Measurements from ENCODE around the gene SYT2.

The SYT2 gene

DNA sequence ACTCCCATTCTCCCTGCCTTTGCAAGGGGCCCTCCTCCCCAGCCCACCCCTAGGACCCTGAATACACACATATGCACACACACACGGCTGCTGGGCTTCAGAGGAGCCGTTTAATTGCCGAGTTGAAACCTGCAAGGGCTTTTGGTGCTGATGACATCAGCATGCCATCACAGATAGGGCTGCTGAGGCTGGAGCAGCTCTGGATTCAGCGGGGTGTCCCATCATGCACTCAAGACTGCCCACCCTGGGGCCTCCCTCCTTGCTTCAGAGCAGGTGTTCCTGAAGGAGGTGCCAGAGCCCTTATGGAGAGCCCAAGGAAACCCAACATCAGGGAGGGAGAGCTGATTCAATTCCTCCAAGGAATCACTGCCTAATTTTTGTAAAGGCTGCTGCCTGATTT lies 5.7 kb downstream of the SYT2 start:
- no peak for DNase-seq (ENCODE audit: low read depth)

DNA sequence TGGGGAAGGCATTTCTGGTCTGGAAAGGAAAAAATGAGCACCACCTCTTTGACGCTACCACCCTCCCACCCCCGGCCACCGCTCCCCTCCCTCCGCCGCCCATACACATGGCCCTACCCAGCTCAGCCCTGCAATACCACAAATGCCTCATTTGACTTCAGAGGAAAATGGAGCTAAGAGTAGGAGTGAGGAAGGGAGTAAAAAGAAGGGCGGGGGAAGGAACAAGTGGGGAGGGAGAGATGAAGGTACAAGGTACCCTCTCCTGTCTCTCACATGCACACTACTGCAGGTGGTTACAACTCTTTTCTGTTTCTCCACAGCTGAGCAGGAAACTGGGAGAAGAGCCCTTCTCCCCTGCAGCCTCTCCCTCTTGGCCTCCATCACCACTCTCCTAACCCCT lies 7.1 kb downstream of the SYT2 start:
- no peak for DNase-seq (ENCODE audit: low read depth)

DNA sequence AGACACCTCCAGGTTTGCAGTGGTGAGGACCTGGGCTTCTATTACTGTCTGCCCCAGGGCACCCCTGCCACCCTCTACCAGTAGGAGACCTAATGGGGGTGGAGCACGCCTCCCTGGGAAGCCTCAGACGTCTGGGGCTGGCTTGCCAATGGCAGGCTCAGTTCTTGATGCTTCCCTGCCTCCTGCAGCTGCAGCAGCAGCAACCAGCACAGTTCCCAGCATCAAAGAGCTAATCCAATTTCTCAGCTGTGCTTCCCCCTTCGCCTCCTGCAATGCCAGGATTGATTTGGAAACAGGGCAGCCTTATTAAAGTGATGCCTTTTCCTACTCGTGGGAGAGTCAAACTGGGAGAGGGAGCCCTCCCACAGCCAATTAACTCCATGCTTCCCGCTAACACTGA lies 8.2 kb downstream of the SYT2 start:
- DNase-seq (ENCODE audit: low read depth), result no peak

DNA sequence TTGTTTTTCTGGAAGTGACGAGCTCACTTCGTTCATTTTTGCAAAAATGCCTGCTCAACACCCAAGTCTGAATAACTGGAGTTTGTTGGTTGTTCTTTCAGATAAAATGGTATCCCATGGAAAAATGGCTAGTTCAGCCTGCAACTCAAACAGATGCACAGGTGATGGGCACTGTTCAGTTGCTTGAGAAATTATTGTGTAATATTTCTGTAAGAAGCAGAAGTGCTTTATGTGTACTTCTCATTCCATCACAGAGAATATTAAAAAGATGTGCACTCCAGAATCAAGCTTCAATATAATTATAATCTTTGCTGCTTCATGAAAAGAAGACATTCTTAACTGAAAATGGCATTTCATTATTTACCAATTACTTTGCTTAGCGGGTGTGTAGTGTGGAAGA lies 9.1 kb downstream of the SYT2 start:
- no peak for DNase-seq (ENCODE audit: low read depth)

DNA sequence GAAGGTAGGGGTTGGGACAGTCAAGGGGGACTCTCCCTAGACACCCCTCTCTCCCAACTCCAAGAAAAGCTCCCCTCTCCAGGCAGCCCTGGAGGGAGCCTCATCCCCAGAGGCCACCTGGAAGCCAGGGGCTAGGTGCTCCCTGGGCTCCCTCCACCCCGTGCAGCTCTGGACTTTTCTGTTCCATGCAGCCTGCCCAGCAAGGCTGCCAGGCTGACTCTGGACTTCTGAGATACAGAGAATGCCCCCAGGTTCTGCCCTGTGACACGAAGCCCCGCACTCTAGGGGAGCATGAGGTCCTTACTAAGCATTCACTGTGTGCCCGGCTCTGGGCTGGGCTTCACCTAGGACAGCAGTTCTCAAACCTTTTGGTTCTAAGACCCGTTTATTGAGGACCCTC lies 10.2 kb downstream of the SYT2 start:
- DNase-seq (ENCODE audit: low read depth), result no peak

DNA sequence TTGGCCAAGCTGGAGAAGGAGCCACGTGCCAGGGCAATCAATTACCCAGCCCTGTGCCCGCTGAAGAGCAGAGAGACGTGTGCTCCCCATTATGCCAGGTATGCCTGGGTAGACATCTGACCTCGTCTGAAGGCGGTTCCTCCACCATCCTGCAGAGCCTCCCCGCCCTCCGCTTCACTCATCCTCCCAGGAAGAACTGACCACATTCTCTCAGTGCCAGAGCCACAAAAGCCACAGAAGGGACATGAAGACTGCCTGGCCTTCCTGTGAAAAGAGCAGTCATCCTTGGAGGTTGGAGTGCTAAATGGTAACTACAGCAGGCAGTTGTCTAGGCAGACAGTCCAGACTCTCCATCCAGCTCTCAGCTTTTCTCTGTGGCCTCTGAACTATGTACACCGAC lies 12.0 kb downstream of the SYT2 start:
- no peak for DNase-seq (ENCODE audit: low read depth)

DNA sequence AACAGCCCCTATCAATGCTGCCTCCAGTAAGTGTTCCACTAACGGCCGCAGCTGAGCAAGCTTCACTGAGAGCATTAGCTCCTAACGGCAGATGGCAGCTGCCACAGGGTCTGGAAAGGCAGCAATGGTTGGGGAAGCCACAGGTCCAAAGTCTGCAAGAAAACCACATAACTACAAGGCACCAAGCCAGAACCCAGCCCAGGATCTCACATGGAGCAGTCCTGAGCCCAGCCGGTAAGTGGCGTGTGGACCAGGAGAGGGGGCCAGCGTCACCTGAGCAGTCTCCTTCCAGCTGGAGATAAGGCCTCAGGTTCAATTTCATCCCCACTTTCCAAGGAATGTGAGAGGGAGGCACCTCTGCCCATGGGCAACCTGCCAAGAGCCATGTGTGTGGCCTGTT lies 13.2 kb downstream of the SYT2 start:
- DNase-seq (ENCODE audit: low read depth), result no peak

DNA sequence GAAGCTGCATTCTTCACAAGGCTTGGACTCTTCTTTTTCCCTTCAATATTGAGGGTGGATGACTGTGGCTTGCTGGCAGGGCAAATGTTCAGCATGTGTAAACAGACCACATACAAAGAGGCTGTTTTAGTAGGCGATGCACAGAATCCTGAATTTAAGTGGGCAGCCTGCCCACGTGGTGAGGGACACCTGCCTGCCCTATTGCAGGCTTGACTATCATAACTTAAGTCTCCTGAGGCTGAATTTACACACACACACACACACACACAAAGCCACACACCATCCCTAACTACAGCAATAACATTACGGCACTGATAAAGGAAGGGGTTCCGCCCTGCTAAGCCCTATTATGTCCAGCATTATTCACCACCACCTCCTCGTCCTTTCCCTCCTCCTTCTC lies 15.9 kb downstream of the SYT2 start:
- DNase-seq (ENCODE audit: low read depth), result no peak

DNA sequence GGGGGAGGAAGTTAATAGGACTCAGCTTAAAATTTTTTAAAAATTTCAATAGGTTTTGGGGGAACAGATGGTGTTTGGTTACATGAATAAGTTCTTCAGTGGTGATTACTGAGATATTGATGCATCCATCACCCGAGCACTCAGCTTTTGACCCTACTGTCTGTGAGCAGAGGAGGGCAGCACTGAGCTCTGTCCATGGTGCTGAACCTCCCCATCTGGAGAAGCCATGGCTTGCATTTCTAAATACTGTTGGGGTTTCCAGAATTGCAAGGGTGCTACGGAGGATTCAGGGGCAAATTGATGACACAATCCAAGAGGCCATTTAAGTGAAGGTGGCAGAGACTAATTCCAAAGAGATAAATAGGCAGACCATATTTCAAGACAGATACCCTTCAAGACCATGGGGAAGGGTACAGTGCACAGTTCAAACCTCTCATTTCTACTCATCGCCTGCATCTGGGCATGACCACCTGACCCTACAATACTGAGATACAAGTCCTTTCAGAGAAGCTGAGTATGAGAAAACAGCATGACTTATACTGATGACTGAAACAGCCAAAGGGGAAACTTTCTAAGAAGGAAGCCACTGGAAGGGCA lies 17.2 kb downstream of the SYT2 start:
- peak; percentile 32 for DNase-seq (ENCODE audit: low read depth)

DNA sequence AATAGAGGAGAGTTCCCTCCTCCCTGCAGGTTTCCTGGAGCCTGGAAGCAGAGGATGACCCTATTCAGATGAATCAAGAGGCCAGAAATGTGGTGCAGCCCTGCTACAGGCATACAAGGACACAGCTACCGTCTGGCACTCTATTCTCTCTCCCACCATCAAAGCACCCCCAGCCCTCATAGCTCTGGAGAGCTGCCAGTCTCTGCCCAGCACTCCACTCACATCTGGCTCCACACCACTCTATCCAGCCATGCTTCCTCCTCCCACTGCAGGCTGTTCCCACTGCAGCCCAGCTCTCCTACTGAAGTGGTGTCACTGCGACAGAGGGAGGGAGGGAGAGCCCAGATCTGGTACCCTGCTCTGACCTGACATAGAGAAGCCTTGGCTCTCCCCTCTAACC lies 18.4 kb downstream of the SYT2 start:
- no peak for DNase-seq (ENCODE audit: low read depth)

DNA sequence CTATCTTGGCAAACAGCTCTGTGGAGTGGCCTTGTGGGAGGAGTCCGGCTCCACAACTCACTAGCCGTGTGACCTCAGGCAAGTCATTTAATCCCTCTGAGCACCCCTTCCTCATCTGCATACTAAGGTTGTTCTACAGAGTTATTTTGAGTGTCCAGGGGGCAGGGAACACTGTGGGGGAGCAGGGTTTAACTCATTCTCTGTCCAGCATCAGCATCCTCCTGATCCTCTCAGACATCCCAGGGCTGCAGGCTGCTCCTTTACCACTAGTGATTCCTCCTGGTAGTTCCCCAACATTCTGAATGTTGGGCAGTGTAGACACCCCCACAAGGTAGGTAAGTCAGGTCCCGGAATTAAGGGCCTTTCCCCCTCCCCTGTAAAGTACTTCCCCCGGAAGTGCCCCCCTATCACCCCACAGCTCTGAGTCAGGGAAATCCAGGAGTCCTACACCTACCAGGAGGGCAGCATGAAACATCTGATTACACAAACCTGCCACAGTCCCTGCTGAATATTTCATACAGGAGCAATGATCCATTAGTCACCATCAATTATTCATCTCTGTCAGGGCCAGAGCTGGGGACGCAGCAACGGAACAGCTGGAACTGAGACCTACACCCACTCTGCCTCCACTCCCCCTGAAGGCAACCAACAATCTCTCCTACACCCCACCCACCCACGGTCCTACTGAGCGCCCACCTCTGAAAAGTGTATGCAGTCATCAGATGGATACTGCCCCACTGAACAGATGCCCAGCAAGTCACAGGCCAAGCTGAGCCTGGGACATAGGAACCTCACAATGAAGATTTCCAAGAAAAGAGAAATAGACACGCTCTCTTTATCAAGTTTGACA lies 20.5 kb downstream of the SYT2 start:
- no peak for DNase-seq (ENCODE audit: low read depth)

DNA sequence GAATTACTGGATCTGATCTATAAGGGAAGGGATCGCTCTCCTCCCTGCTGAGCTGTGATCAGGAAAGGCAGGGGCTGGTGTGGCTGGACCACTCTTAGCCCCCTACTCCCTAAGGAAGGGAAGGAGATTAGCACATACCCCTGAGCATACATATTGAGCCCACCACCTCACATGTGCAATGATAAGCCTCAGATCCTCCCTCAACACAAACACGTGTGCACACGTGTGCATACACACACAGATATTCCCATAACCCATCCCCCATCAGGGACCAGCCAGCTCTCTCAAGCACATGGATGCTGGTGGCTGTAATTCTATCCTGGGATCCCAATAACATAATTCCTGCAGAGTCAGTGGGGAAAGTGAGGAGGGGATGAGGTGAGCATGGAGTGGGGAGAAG lies 21.2 kb downstream of the SYT2 start:
- DNase-seq (ENCODE audit: low read depth), result no peak

DNA sequence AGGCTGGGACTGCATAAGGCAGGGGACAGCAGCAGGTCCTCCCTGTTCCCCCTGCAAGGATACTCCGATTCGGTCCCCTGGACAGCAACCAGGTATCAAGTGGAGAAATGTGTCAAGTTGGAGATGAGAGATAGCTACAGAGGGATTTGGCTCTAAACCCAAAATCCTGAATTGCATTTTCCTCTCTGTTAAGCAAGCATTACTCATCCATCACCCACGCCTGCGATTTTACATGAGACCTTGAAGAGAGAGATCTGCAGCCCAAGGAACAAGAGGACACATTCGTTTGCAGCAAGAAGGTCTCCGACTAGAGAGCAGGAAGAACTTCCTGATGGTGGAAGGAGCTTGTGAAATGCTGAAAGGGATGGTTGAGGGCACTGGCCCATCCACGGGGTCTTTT lies 21.9 kb downstream of the SYT2 start:
- DNase-seq (ENCODE audit: low read depth), result no peak

DNA sequence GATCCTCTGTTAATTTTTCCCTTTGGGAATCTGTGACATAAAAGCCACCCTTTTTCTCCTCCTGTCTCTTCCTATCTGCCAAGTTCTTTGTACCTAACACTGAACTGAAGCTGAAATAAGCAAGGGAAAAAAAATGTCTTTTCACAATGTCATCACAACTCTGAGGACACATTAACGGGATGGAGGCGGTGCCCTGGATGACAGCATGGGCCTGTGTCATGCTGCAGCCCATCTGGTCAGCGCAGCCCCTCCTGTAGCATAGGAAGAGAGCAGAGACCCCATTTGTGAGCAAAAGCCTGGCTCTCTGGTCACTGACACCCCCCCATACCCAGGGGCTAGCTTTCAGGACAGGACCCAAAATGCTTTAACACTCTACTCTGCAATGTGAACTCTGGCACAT lies 22.5 kb downstream of the SYT2 start:
- no peak for DNase-seq (ENCODE audit: low read depth)

DNA sequence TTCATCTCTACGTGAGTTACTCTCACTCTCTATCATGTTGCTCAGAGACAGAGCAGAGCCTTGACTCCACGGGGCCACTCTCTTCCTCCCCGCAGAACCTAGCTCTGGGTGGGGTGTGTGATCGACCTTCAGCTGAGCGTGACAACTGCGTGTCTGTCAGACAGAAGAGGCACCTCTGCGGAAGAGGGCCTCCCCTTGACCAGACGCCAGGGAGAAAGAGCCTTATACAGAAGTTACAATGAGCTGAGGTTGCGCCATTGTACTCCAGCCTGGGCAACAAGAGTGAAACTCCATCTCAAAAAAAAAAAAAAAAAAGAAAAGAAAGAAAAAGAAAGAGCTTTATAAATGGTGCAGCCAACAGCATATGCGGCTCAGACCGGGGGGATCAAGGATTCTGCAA lies 22.9 kb downstream of the SYT2 start:
- DNase-seq (ENCODE audit: low read depth), result no peak

DNA sequence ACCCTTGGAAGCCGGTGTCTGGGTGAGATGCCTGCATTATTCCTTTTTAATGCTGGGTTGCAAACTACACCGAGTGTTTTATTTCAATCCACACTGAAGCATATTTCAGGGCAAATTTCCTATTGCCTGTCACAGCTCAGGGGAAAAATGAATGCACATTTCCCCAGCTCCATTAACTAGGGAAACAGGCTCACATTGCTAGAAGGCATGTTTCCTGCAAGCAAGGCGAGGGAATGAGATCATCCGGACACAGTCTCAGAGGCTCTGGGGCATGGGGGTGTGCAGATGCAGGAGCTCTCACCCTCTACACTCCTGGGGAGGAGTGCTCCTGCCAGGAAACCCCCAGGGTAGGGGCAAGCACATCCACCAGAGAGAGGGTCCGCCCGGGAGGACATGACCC lies 24.6 kb downstream of the SYT2 start:
- no peak for DNase-seq (ENCODE audit: low read depth)

DNA sequence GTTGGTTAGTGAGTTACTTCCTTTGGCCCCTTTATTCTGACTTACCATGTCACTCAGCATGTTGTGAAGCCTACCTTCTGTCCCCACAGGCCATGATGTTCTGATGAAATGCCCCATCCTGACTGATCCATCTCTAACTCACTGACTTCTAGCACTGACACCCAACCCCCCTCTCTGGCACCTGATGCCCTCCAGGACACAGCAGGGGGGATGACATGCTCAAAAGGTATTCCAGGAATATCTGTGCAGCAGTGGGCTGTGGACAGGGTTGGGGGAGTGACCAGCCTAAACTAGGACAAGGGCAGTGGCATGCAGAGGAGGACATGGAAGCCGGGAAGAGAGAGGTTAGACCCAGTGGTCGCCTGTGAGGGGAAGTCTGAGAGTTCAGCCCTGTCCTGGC lies 25.5 kb downstream of the SYT2 start:
- DNase-seq (ENCODE audit: low read depth), result no peak

DNA sequence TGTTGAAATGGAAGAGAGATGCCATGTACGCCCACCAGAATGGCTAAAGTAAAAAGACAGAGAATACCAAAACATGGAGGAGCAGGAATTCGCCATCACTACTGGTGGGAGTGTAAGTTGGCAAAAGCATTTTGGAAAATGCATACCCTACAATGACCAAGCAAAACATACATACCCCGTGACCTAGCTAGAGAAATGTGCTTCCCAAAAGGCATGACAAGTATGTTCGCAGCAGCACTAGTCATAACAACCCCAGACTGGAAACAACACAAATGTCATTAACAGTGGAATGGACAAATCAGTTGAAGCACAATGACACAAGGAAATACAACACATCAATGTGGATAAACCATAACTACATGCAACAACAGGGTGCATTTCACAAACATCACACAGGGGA lies 27.2 kb downstream of the SYT2 start:
- no peak for DNase-seq (ENCODE audit: low read depth)

DNA sequence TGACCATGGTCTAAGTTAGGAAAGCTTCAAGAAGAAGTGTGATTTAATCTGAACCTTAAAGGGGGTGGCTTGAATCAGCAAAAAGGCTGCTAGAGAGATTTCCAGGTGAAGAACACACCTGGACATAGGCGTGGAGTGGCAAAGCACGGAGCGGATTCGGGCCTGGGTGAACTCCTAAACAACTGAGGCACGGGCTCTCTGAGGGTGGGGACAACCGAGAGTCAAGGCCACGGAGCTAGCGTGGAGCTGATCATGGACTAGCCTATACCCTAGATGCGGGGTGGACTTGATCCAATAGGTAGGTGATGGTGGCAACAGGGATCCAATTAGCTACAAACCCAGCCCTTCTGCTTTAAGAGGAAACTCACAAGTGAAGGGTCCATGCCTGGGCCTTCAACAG lies 27.8 kb downstream of the SYT2 start:
- no peak for DNase-seq (ENCODE audit: low read depth)

DNA sequence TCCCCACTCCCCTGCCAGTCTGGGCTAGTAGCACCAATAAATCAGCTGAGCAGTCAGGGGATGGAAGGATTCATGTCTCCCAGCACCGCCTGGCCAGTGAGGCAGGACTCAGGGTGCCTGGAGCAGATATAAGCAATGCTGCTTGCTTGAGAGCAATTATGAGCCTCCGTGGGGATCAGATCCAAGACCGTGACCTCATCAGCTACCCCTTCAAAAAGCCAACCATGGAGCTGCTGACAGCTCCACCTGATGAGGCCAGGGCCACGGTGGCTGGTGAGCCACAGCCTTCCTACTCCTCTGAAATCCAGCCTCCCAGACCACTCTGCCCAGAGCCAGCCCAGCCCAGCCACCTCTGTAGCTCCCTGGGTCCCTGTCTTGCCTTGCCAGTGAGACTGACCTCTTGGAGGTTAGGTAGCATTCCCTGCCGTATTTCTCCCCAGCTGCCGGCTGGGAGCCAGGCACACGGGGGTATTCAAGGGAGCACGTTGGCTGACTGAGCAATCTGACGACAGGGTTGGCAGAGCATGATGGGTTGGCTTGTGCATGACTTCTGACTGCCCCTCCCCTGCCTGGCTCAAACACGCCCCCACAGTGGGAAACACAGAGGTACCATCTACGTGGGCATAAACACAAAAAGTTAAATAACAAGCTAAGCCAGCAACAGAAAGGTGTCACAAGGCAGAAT lies 28.4 kb downstream of the SYT2 start:
- DNase-seq (ENCODE audit: low read depth), result no peak

DNA sequence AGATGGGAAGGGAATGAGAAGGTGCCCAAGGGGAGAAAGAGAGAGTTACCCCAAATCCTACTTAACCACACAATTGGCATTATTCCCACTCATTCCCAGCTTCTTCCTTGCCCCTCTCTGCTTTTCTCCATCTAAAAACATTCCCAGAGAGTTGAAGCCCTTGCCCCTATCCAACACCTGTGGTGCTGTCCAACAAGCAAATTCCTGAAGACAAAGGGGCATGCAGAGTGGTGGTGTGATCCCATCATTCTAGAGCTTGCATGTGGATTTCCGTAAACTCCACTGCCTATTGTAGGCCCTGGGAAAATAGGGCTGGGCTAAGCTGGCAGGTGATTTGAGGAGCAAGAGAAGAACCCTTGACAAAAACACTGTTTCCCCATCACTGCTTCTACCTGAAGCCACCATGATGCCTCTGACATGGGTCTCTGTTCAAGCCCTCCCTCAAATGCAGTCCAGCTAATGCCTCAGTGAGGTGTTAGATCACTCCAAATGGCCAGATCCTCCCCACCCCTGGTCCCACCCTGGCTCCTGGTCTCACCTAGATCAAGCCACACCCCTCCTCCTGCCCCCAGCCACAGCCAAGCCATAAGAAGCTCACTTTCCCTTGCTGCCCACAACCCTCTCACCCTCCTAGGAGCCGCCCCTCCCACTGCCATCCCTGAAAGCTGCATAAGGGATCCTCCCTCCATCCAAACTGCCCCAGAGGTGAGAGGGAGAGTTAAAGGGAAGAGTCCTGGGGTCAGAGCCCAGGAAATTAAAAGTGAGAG lies 29.5 kb downstream of the SYT2 start:
- DNase-seq (ENCODE audit: low read depth), result no peak

DNA sequence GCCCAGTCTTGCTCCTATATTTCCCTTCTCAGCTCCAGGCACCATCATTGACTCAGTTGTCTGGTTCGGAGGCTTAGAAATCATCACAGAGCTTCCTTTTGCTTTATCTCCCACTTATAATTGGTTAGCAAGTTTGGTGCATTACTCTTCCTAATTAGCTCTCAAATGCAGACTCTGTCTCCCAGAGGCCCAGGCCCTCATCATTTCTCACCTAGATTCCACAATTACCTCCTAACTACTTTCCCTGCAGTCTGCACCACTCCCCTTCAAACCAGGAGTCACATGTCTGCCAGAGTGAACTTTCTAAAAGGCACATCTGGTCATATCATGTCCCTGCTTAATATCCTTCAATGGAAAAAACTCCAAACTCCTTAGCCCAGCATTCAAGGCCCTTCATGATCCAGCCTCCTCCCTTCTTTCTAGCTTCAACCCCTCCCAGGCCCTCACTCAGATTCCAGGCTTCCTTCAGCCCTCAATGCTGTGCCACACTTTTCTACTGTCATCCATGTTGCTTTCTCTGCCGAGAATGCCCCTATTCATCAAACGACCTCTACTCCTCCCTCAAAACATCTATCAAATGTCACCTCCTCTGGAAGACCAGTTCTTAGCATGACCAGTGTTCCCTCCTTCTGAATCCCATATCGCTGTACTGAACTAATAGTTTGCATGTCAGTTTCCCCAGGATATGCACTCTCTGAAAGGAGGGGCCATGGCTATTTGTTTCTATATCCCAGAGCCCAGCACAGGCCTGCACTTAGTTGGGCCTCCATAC lies 30.7 kb downstream of the SYT2 start:
- DNase-seq (ENCODE audit: low read depth), result no peak

All from stimulated activated CD8-positive, alpha-beta memory T cell treated with anti-CD3 and anti-CD28 coated beads, Interleukin-7, amount 100 ng/mL, for 24 hours (primary cell).